ENCODE measurements around the gene PRDM4. TPM values are rescaled to one million over a fixed set of nuclear protein-coding genes. Genes with fewer than 3 reads are reported as not detected.

PRDM4 gene
- polyA plus RNA-seq, 1 of the 3 experiments (the other 2 are of a cell fraction): 22.1 TPM

DNA sequence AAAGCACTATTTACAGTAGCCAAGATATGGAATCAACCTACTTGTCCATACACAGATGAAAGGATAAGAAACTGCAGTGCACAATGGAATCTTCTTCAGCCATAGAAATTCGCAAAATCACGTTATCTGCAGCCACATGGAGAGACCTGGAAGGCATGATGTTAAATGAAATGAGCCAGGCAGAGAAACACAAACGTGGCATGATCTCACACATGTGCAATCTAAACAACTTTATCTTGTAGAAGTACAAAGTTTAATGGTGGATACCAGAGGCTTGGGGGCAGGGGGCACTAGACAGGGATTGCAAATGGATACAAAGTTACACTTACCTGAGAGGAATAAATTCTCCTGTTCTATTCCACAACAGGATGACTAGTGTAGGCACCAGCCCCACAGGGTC is 37.6 kb upstream of the PRDM4 start:
- Histone ChIP-seq H3K9ac (no peak overlapping the region), H3K4me3 (ENCODE audit: low read depth in 2 of 2, low read length in 1 of 2) (no peak overlapping the region), H3K9me2 (no peaks in the 10 kb centered on the region), H3K27me3 (ENCODE audit: insufficient read depth) (no peaks in the 10 kb centered on the region), H3F3A (replicated peaks; ENCODE audit: insufficient read depth) (no peaks in the 10 kb centered on the region), H3K36me3 (replicated peaks in 1 of 2; ENCODE audit: control insufficient read depth in 1 of 2, insufficient read depth in 2 of 2, low read length in 1 of 2) (no peaks in the 10 kb centered on the region), H3K79me2 (ENCODE audit: insufficient read depth) (no peaks in the 10 kb centered on the region), H3K27ac (ENCODE audit: low read depth in 2 of 2, low read length in 1 of 2) (no peak overlapping the region), H2AFZ (ENCODE audit: low read depth) (no peak overlapping the region), H3K9me3 (no peaks in the 10 kb centered on the region), H4K20me1 (ENCODE audit: insufficient read depth) (no peaks in the 10 kb centered on the region), H3K4me2 (no peak overlapping the region), H3K4me1 (ENCODE audit: control insufficient read depth in 1 of 2, insufficient read depth in 2 of 2, low read depth in 1 of 2, low read length in 1 of 2) (no peaks in the 10 kb centered on the region)
- no peak for DNase-seq
- ChIA-PET CTCF (no interaction called here), POLR2A (no interaction called here)
- 0% methylated on average over 3 of the region's 3 CpGs for WGBS (ENCODE audit: low lambda C conversion rate)
- TF ChIP-seq SMC3 (IDR thresholded peaks at IDR 0.05; ENCODE audit: low read depth, low read length): no peak
- no peak for TF ChIP-seq GABPA (IDR thresholded peaks at IDR 0.05; ENCODE audit: low read depth)
- TF ChIP-seq RCOR1 (IDR thresholded peaks at IDR 0.05; ENCODE audit: low read length): no peak
- TF ChIP-seq SIN3A (IDR thresholded peaks at IDR 0.05; ENCODE audit: borderline replicate concordance, low read depth, low read length): no peak
- TF ChIP-seq NRF1 (IDR thresholded peaks at IDR 0.05; ENCODE audit: low read depth, low read length): no peak
- TF ChIP-seq TCF12 (IDR thresholded peaks at IDR 0.05): no peak
- TF ChIP-seq, protein P1, sequence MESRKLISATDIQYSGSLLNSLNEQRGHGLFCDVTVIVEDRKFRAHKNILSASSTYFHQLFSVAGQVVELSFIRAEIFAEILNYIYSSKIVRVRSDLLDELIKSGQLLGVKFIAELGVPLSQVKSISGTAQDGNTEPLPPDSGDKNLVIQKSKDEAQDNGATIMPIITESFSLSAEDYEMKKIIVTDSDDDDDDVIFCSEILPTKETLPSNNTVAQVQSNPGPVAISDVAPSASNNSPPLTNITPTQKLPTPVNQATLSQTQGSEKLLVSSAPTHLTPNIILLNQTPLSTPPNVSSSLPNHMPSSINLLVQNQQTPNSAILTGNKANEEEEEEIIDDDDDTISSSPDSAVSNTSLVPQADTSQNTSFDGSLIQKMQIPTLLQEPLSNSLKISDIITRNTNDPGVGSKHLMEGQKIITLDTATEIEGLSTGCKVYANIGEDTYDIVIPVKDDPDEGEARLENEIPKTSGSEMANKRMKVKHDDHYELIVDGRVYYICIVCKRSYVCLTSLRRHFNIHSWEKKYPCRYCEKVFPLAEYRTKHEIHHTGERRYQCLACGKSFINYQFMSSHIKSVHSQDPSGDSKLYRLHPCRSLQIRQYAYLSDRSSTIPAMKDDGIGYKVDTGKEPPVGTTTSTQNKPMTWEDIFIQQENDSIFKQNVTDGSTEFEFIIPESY (IDR thresholded peaks at IDR 0.05; ENCODE audit: borderline replicate concordance, low read depth): no peak
- no peak for TF ChIP-seq CHD2 (IDR thresholded peaks at IDR 0.05; ENCODE audit: low read length, partially characterized antibody)
- TF ChIP-seq EP300 (IDR thresholded peaks at IDR 0.05; ENCODE audit: borderline replicate concordance in 1 of 2, low read depth in 1 of 2, low read length in 1 of 2): no peak
- TF ChIP-seq TAF1 (IDR thresholded peaks at IDR 0.05; ENCODE audit: borderline replicate concordance, low read depth, low read length): no peak

DNA sequence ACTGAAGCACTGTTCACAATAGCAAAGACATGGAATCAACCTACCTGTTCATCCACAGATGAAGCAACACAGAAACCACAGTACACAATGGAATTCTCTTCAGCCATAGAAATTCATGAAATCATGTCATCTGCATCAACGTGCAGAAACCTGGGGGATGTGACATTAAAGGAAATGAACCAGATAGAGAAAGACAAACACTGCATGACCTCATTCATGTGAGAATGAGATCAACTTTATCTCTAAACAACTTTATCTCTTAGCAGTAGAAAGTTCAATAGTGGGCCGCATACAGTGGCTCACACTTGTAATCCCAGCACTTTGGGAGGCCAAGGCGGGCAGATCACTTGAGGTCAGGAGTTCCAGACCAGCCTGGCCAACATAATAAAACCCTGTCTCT is 33.5 kb upstream of the PRDM4 start:
- POLR2A ChIA-PET: no interaction called here
- WGBS (ENCODE audit: low lambda C conversion rate): 29% methylated on average over 3 of the region's 3 CpGs
- no peaks in the 10 kb centered on the region for H3F3A ChIP-seq (replicated peaks; ENCODE audit: insufficient read depth)
- TF ChIP-seq, protein P2, sequence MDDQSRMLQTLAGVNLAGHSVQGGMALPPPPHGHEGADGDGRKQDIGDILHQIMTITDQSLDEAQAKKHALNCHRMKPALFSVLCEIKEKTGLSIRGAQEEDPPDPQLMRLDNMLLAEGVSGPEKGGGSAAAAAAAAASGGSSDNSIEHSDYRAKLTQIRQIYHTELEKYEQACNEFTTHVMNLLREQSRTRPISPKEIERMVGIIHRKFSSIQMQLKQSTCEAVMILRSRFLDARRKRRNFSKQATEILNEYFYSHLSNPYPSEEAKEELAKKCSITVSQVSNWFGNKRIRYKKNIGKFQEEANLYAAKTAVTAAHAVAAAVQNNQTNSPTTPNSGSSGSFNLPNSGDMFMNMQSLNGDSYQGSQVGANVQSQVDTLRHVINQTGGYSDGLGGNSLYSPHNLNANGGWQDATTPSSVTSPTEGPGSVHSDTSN (IDR thresholded peaks at IDR 0.05): no peak
- TF ChIP-seq NFIC (IDR thresholded peaks at IDR 0.05; ENCODE audit: borderline replicate concordance): no peak
- TF ChIP-seq RFX5 (IDR thresholded peaks at IDR 0.05; ENCODE audit: low read length): no peak
- TF ChIP-seq, protein P3, sequence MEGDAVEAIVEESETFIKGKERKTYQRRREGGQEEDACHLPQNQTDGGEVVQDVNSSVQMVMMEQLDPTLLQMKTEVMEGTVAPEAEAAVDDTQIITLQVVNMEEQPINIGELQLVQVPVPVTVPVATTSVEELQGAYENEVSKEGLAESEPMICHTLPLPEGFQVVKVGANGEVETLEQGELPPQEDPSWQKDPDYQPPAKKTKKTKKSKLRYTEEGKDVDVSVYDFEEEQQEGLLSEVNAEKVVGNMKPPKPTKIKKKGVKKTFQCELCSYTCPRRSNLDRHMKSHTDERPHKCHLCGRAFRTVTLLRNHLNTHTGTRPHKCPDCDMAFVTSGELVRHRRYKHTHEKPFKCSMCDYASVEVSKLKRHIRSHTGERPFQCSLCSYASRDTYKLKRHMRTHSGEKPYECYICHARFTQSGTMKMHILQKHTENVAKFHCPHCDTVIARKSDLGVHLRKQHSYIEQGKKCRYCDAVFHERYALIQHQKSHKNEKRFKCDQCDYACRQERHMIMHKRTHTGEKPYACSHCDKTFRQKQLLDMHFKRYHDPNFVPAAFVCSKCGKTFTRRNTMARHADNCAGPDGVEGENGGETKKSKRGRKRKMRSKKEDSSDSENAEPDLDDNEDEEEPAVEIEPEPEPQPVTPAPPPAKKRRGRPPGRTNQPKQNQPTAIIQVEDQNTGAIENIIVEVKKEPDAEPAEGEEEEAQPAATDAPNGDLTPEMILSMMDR (IDR thresholded peaks at IDR 0.05): no peak
- no peak for TF ChIP-seq FOSL2 (IDR thresholded peaks at IDR 0.05; ENCODE audit: borderline replicate concordance, low read depth)
- TF ChIP-seq ELF1 (IDR thresholded peaks at IDR 0.05): no peak
- TF ChIP-seq TEAD4 (IDR thresholded peaks at IDR 0.05; ENCODE audit: borderline replicate concordance, insufficient read depth): no peak
- no peak for TF ChIP-seq SIN3A (IDR thresholded peaks at IDR 0.05; ENCODE audit: borderline replicate concordance, low read depth, low read length)
- TF ChIP-seq GATA2 (CRISPR knock-in tag; IDR thresholded peaks at IDR 0.05): no peak
- no peak for TF ChIP-seq RXRA (IDR thresholded peaks at IDR 0.05; ENCODE audit: borderline replicate concordance, low read depth)
- TF ChIP-seq SMC3 (IDR thresholded peaks at IDR 0.05; ENCODE audit: low read depth, low read length): no peak
- no peak for TF ChIP-seq NRF1 (IDR thresholded peaks at IDR 0.05; ENCODE audit: low read depth, low read length)
- TF ChIP-seq CHD2 (IDR thresholded peaks at IDR 0.05; ENCODE audit: low read length, partially characterized antibody): no peak
- no peak for TF ChIP-seq TCF12 (IDR thresholded peaks at IDR 0.05)
- TF ChIP-seq, protein P4, sequence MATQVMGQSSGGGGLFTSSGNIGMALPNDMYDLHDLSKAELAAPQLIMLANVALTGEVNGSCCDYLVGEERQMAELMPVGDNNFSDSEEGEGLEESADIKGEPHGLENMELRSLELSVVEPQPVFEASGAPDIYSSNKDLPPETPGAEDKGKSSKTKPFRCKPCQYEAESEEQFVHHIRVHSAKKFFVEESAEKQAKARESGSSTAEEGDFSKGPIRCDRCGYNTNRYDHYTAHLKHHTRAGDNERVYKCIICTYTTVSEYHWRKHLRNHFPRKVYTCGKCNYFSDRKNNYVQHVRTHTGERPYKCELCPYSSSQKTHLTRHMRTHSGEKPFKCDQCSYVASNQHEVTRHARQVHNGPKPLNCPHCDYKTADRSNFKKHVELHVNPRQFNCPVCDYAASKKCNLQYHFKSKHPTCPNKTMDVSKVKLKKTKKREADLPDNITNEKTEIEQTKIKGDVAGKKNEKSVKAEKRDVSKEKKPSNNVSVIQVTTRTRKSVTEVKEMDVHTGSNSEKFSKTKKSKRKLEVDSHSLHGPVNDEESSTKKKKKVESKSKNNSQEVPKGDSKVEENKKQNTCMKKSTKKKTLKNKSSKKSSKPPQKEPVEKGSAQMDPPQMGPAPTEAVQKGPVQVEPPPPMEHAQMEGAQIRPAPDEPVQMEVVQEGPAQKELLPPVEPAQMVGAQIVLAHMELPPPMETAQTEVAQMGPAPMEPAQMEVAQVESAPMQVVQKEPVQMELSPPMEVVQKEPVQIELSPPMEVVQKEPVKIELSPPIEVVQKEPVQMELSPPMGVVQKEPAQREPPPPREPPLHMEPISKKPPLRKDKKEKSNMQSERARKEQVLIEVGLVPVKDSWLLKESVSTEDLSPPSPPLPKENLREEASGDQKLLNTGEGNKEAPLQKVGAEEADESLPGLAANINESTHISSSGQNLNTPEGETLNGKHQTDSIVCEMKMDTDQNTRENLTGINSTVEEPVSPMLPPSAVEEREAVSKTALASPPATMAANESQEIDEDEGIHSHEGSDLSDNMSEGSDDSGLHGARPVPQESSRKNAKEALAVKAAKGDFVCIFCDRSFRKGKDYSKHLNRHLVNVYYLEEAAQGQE (IDR thresholded peaks at IDR 0.05; ENCODE audit: low read depth, low read length): no peak

More for the DNA sequence above, 33.5 kb upstream of the PRDM4 start:
- Histone ChIP-seq H3K9me2 (no peaks in the 10 kb centered on the region), H3K4me1 (ENCODE audit: control insufficient read depth in 1 of 2, insufficient read depth in 2 of 2, low read depth in 1 of 2, low read length in 1 of 2) (no peaks in the 10 kb centered on the region), H4K20me1 (ENCODE audit: insufficient read depth) (no peaks in the 10 kb centered on the region), H3K27me3 (ENCODE audit: insufficient read depth) (no peaks in the 10 kb centered on the region), H3K27ac (ENCODE audit: low read depth in 2 of 2, low read length in 1 of 2) (no peak overlapping the region), H3K9ac (no peak overlapping the region), H3K4me3 (ENCODE audit: low read depth in 2 of 2, low read length in 1 of 2) (no peak overlapping the region), H3K4me2 (no peak overlapping the region), H2AFZ (ENCODE audit: low read depth) (no peak overlapping the region), H3K79me2 (ENCODE audit: insufficient read depth) (no peaks in the 10 kb centered on the region), H3K9me3 (no peaks in the 10 kb centered on the region), H3K36me3 (replicated peaks in 1 of 2; ENCODE audit: control insufficient read depth in 1 of 2, insufficient read depth in 2 of 2, low read length in 1 of 2) (no peaks in the 10 kb centered on the region)
- DNase-seq: no peak
- CTCF ChIA-PET: no interaction called here
